HepG2 (cell line): ENCODE results near the gene LAMA5. TPM values are rescaled to one million over a fixed set of nuclear protein-coding genes. Genes with fewer than 3 reads are reported as not detected.
A peak's percentile ranks its signal among the peaks of the same experiment; 100 is the strongest.

Experiments used
- ATAC-seq: fragments of 200-7000 bp; cut with Tn5 transposase; 3 replicates; pipeline ENCODE4 v1.9.1; 2020; ENCODE audit warnings: mild to moderate bottlenecking, moderate library complexity
- BruUV-seq: library from RNA; stranded (reverse); fragments of 400-500 nt; replicated peaks from 2 replicates; lab custom pipeline; 2021; lab: Mats Ljungman, UMichigan
- CTCF ChIA-PET: fragments of 300-600 bp; formaldehyde crosslinking; extraction: SDS; loops from one replicate; lab custom pipeline; 2021; ENCODE audit warnings: low total read pairs, inconsistent platforms, low intra/inter-chr PET ratio; lab: Yijun Ruan, JAX
- POLR2A ChIA-PET: fragments of 350-600 bp; sonication (Branson Sonifier 250); formaldehyde crosslinking; loops from one replicate; lab custom pipeline; 2020; ENCODE audit warnings: antibody characterized with exemption, inconsistent platforms; lab: Yijun Ruan, JAX
- DNase-seq: peaks from one replicate; pipeline ENCODE4 v3.0.0-alpha.2; 2015; ENCODE audit warnings: low spot score
- FAIRE-seq: peaks from 3 replicates; lab custom pipeline; 2011; peaks lifted over from hg19 to GRCh38; lab: Jason Lieb, UNC
- H2AFZ ChIP-seq: one replicate; pipeline ENCODE4 v1.6.1; 2011; ENCODE audit warnings: low read length, inconsistent platforms
- H3K27ac ChIP-seq: fragments of 300-600 bp; 3 replicates; pipeline ENCODE4 v1.8.0; 2011; ENCODE audit warnings: mixed run types, mild to moderate bottlenecking, mixed read lengths, low read length, inconsistent platforms; ENCODE audit not compliant: insufficient read depth; ENCODE audit errors: extremely low read length
- H3K27me3 ChIP-seq, 2 experiments: fragments of 200-600 bp in 1 of 2; 2 replicates in 1 of 2; 3 replicates in 1 of 2; pipeline versions ENCODE4 v1.6.0 to v1.8.0; 2011; ENCODE audit warnings: low read length in 2 of 2, mild to moderate bottlenecking in 2 of 2, moderate library complexity in 2 of 2, inconsistent platforms in 1 of 2; ENCODE audit not compliant: insufficient read depth in 2 of 2, control insufficient read depth in 1 of 2
- H3K36me3 ChIP-seq, 2 experiments: fragments of 200-600 bp in 1 of 2; replicated peaks in 1 of 2; 2 replicates in 1 of 2; 3 replicates in 1 of 2; pipeline versions ENCODE4 v1.5.1 to v1.8.0; 2011; ENCODE audit warnings: low read length in 2 of 2, inconsistent platforms in 1 of 2; ENCODE audit not compliant: insufficient read depth in 2 of 2, control insufficient read depth in 1 of 2
- H3K4me1 ChIP-seq: 2 replicates; pipeline ENCODE4 v1.5.1; 2012; ENCODE audit warnings: low read length, inconsistent platforms; ENCODE audit not compliant: insufficient read depth
- H3K4me2 ChIP-seq: 2 replicates; pipeline ENCODE4 v1.6.0; 2011; ENCODE audit warnings: low read depth, low read length, inconsistent platforms
- H3K4me3 ChIP-seq, 3 experiments: fragments of 200-600 bp in 1 of 3; sonication (generic), shearing (Covaris generic) in 1 of 3; replicated peaks in 1 of 3; 2 replicates each; pipeline ENCODE4 v1.5.1; 2011 to 2016; ENCODE audit warnings: low read length in 3 of 3, inconsistent platforms in 2 of 3, low read depth in 2 of 3, mild to moderate bottlenecking in 2 of 3, control low read depth in 1 of 3, mixed read lengths in 1 of 3; ENCODE audit not compliant: insufficient read depth in 1 of 3
- H3K79me2 ChIP-seq: one replicate; pipeline ENCODE4 v1.6.1; 2011; ENCODE audit warnings: low read length, inconsistent platforms; ENCODE audit not compliant: insufficient read depth
- H3K9ac ChIP-seq: 2 replicates; pipeline ENCODE4 v1.6.0; 2011; ENCODE audit warnings: mild to moderate bottlenecking, low read depth, low read length, inconsistent platforms; ENCODE audit not compliant: insufficient read depth
- H3K9me3 ChIP-seq: 2 replicates; pipeline ENCODE4 v1.5.1; 2012; ENCODE audit warnings: mild to moderate bottlenecking, low read length
- H4K20me1 ChIP-seq: 2 replicates; pipeline ENCODE4 v1.6.0; 2011; ENCODE audit warnings: inconsistent platforms, mild to moderate bottlenecking, low read length, moderate library complexity; ENCODE audit not compliant: insufficient read depth
- EHMT2 ChIP-seq: fragments of 200-600 bp; sonication (generic); IDR thresholded peaks from 2 replicates; pipeline ENCODE4 v1.7.0; 2017; ENCODE audit warnings: antibody characterized with exemption, low read depth, low read length, borderline replicate concordance
- FIP1L1 ChIP-seq: fragments of 200-400 bp; formaldehyde crosslinking; IDR thresholded peaks from 2 replicates; pipeline ENCODE4 v1.6.1; 2018; ENCODE audit warnings: low read depth, mild to moderate bottlenecking, low read length, moderate library complexity, borderline replicate concordance; ENCODE audit not compliant: insufficient read depth
- IRF1 ChIP-seq: sonication (generic); formaldehyde crosslinking; IDR thresholded peaks from 2 replicates; pipeline ENCODE4 v1.4.0; 2020; ENCODE audit warnings: low read depth, mild to moderate bottlenecking, missing genetic modification reagents
- KDM6A ChIP-seq: IDR thresholded peaks from 2 replicates; pipeline ENCODE4 v1.6.1; 2016; ENCODE audit warnings: low read depth
- PRMT3 ChIP-seq: sonication (generic); formaldehyde crosslinking; IDR thresholded peaks from 2 replicates; pipeline ENCODE4 v1.8.1; 2022; ENCODE audit warnings: low read depth, mild to moderate bottlenecking, moderate library complexity, missing genetic modification reagents, borderline replicate concordance
- ZNF101 ChIP-seq: sonication (generic); formaldehyde crosslinking; IDR thresholded peaks from 2 replicates; pipeline ENCODE4 v1.4.0; 2020; ENCODE audit warnings: mild to moderate bottlenecking, low read depth, missing genetic modification reagents, borderline replicate concordance
- ZNF251 ChIP-seq: sonication (generic); formaldehyde crosslinking; IDR thresholded peaks from 2 replicates; pipeline ENCODE4 v1.9.0; 2021; ENCODE audit warnings: mild to moderate bottlenecking, missing genetic modification reagents
- ZNF274 ChIP-seq: sonication (generic); formaldehyde crosslinking; IDR thresholded peaks from 2 replicates; pipeline ENCODE4 v1.5.1; 2020; ENCODE audit warnings: mild to moderate bottlenecking, missing genetic modification reagents
- ZNF326 ChIP-seq: sonication (generic); formaldehyde crosslinking; IDR thresholded peaks from 2 replicates; pipeline ENCODE4 v1.4.0; 2020; ENCODE audit warnings: missing genetic modification reagents, borderline replicate concordance
- WGBS: methylation state at CpG from one replicate; pipeline ENCODE4 v1.1.6; 2017; ENCODE audit warnings: low lambda C conversion rate; 5-methylcytosine and 5-hydroxymethylcytosine counted together
- in situ Hi-C: cut with HindIII; loops from 2 replicates; pipeline ENCODE4 v1.10.0; 2017; ENCODE audit warnings: low pct_unique_long_range_greater_than_20kb; ENCODE audit not compliant: extremely low pct_ligation_motif_present
- intact Hi-C: fragments of 100-400 bp; cut with micrococcal nuclease; formaldehyde crosslinking; loops from one replicate; pipeline ENCODE4 v1.10.0; 2022; ENCODE audit not compliant: unreplicated experiment
- microRNA-seq: library from miRNA; unstranded; fragments of <30 nt; microRNA quantifications from one replicate; pipeline ENCODE4, GENCODE V29; 2020
- polyA plus RNA-seq, 8 experiments: library from polyadenylated mRNA; depleted of rRNA in 3 of 8; stranded (reverse) in 7 of 8; unstranded in 1 of 8; fragments of >200 nt; fragmentation: Illumina TruSeq in 4 of 8; extraction: Trizol in 4 of 8; gene quantifications; 2 replicates each; pipeline versions ENCODE4 v1.2.1 to v1.2.3, GENCODE V29; 2011 to 2016; ENCODE audit warnings: low read depth in 4 of 8, missing spikeins in 1 of 8, mixed read lengths in 1 of 8; ENCODE audit not compliant: insufficient read depth in 1 of 8
- total RNA-seq, 5 experiments: library from RNA; depleted of rRNA; stranded (reverse); fragments of >200 nt; fragmentation: Illumina TruSeq; extraction: Trizol; gene quantifications; 2 replicates each; pipeline ENCODE4 v1.2.3, GENCODE V29; 2016; ENCODE audit warnings: low read depth in 1 of 5

The LAMA5 gene
- total and polyA plus RNA-seq, 2 of the 13 experiments (the other 11 are each of a cell fraction or from before 2014, with no cell fraction given): 21.0 to 44.7 TPM

- TF ChIP-seq ZNF251 (CRISPR knock-in tag) (no peak), ZNF326 (CRISPR knock-in tag) (no peak), IRF1 (CRISPR knock-in tag) (no peak), FIP1L1 (no peak)
- H3K9ac ChIP-seq: no peak overlapping the region
- BruUV-seq: no TSS peak
These were observed 105.0 kb downstream of the LAMA5 start for GRCh38 chr20:62262064-62262463.

DNA sequence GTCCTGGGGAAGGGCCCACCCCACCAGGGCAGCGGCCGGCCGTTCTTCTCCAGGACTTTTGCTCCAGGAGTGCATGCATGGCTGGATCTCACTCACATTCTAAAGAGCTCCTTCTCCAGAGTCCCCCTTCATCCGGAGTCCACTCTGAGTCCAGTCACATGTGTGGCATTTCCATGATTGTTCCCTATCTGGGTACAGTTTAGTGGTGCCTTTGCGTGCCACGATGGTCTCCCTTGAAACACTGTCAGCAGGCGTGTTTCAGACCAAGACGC lies 107.9 kb downstream of the LAMA5 start:
- 0 out of 2 replicates have a peak, but pooled peaks have one; percentile 50 for TF ChIP-seq ZNF274
- TF ChIP-seq EHMT2: no peak
- no peak for TF ChIP-seq KDM6A (CRISPR knock-in tag)
- TF ChIP-seq PRMT3 (CRISPR knock-in tag): no peak
- no peak for TF ChIP-seq ZNF101 (CRISPR knock-in tag)
- H2AFZ ChIP-seq: no peak overlapping the region
- no peak overlapping the region for H3K9ac ChIP-seq
- no peak overlapping the region for H3K4me3 ChIP-seq
- DNase-seq: no peak
- H3K27ac ChIP-seq: no peak overlapping the region
- no peaks in the 10 kb centered on the region for H3K4me1 ChIP-seq
- H3K27me3 ChIP-seq: no peaks in the 10 kb centered on the region
- H3K4me2 ChIP-seq: no peak overlapping the region
- in situ Hi-C loops: no loop called here
- no TSS peak for BruUV-seq
- peaks cover 49 to 78% of the 10 kb centered on the region in 2 experiments for H3K36me3 ChIP-seq
- 94% methylated on average over 8 of the region's 8 CpGs for WGBS
- peaks cover 17% of the 10 kb centered on the region; the same call in 1 of the 2 replicates for H4K20me1 ChIP-seq
- intact Hi-C loops: no loop called here
- no peaks in the 10 kb centered on the region for H3K9me3 ChIP-seq
- peaks cover 15% of the 10 kb centered on the region for H3K79me2 ChIP-seq
- FAIRE-seq: no peak
- no peak for ATAC-seq
- POLR2A ChIA-PET: no interaction called here
- CTCF ChIA-PET: no interaction called here

More at GRCh38 chr20:62262064-62262463, 105.0 kb downstream of the LAMA5 start:
- DNase-seq (no peak), ATAC-seq (no peak), FAIRE-seq (no peak)
- ChIA-PET CTCF (no interaction called here), POLR2A (no interaction called here)
- 98% methylated on average over 8 of the region's 10 CpGs for WGBS
- Histone ChIP-seq H4K20me1 (peaks cover 15% of the 10 kb centered on the region; the same call in 1 of the 2 replicates), H3K36me3 (peaks cover 53 to 92% of the 10 kb centered on the region in 2 experiments), H3K9me3 (no peaks in the 10 kb centered on the region), H3K27me3 (no peaks in the 10 kb centered on the region), H3K27ac (no peak overlapping the region), H3K79me2 (peaks cover 4% of the 10 kb centered on the region), H3K4me2 (no peak overlapping the region), H2AFZ (no peak overlapping the region), H3K4me3 (no peak overlapping the region), H3K4me1 (no peaks in the 10 kb centered on the region)
- in situ Hi-C loops: no loop called here
- intact Hi-C loops: no loop called here

Small RNA genes within 50 kb of the gene (microRNA-seq; reads per million reads assigned to microRNA genes)
- gene MIR4758: 2.6 reads per million, percentile 16 among the genes with 10 or more reads in this experiment

Other genes with a start within 250 kb of the LAMA5 start
- gene LSM14B, start 244.8 kb downstream of the LAMA5 start, total RNA-seq (2016; rRNA removed; fragmentation: Illumina TruSeq; extraction: Trizol): 77.7 and 79.2 TPM in 2 replicates
- 43.3 and 50.4 TPM in 2 replicates for gene LSM14B, start 244.8 kb downstream of the LAMA5 start, polyA plus RNA-seq (2011; rRNA removed)
- gene PSMA7, start 223.9 kb downstream of the LAMA5 start, total RNA-seq (2016; rRNA removed; fragmentation: Illumina TruSeq; extraction: Trizol): 531 and 639 TPM in 2 replicates
- 571 and 631 TPM in 2 replicates for gene PSMA7, start 223.9 kb downstream of the LAMA5 start, polyA plus RNA-seq (2011; rRNA removed)
- gene SS18L1, start 223.5 kb downstream of the LAMA5 start, total RNA-seq (2016; rRNA removed; fragmentation: Illumina TruSeq; extraction: Trizol): 15.3 and 17.8 TPM in 2 replicates
- gene SS18L1, start 223.5 kb downstream of the LAMA5 start, polyA plus RNA-seq (2011; rRNA removed): 27.6 and 32.0 TPM in 2 replicates
- gene MTG2, start 184.3 kb downstream of the LAMA5 start, total RNA-seq (2016; rRNA removed; fragmentation: Illumina TruSeq; extraction: Trizol): 31.3 and 37.8 TPM in 2 replicates
- 20.4 and 22.5 TPM in 2 replicates for gene MTG2, start 184.3 kb downstream of the LAMA5 start, polyA plus RNA-seq (2011; rRNA removed)
- gene HRH3, start 147.0 kb downstream of the LAMA5 start, total RNA-seq (2016; rRNA removed; fragmentation: Illumina TruSeq; extraction: Trizol): 0.10 and 0.18 TPM in 2 replicates
- gene HRH3, start 147.0 kb downstream of the LAMA5 start, polyA plus RNA-seq (2011; rRNA removed): not detected in 2 replicates
- gene OSBPL2, start 128.8 kb downstream of the LAMA5 start, total RNA-seq (2016; rRNA removed; fragmentation: Illumina TruSeq; extraction: Trizol): 37.4 and 41.5 TPM in 2 replicates
- gene OSBPL2, start 128.8 kb downstream of the LAMA5 start, polyA plus RNA-seq (2011; rRNA removed): 18.5 and 20.5 TPM in 2 replicates
- gene ADRM1, start 64.3 kb downstream of the LAMA5 start, total RNA-seq (2016; rRNA removed; fragmentation: Illumina TruSeq; extraction: Trizol): 143 and 154 TPM in 2 replicates
- gene ADRM1, start 64.3 kb downstream of the LAMA5 start, polyA plus RNA-seq (2011; rRNA removed): 92.9 and 106 TPM in 2 replicates
- 2,584 and 2,647 TPM in 2 replicates for gene RPS21, start 19.8 kb upstream of the LAMA5 start, total RNA-seq (2016; rRNA removed; fragmentation: Illumina TruSeq; extraction: Trizol)
- gene RPS21, start 19.8 kb upstream of the LAMA5 start, polyA plus RNA-seq (2011; rRNA removed): 9,925 and 11,063 TPM in 2 replicates
- 9.7 and 10.2 TPM in 2 replicates for gene CABLES2, start 40.0 kb upstream of the LAMA5 start, total RNA-seq (2016; rRNA removed; fragmentation: Illumina TruSeq; extraction: Trizol)
- 5.2 and 5.9 TPM in 2 replicates for gene CABLES2, start 40.0 kb upstream of the LAMA5 start, polyA plus RNA-seq (2011; rRNA removed)
- 0.46 and 0.86 TPM in 2 replicates for gene RBBP8NL, start 60.2 kb upstream of the LAMA5 start, total RNA-seq (2016; rRNA removed; fragmentation: Illumina TruSeq; extraction: Trizol)
- 0.69 and 0.82 TPM in 2 replicates for gene RBBP8NL, start 60.2 kb upstream of the LAMA5 start, polyA plus RNA-seq (2011; rRNA removed)
- 0.20 and 0.39 TPM in 2 replicates for gene GATA5, start 108.7 kb upstream of the LAMA5 start, total RNA-seq (2016; rRNA removed; fragmentation: Illumina TruSeq; extraction: Trizol)
- 0.12 and 0.18 TPM in 2 replicates for gene GATA5, start 108.7 kb upstream of the LAMA5 start, polyA plus RNA-seq (2011; rRNA removed)